ENCODE data around the gene RAB40B.

Gene RAB40B

GRCh38 chr17:82692268-82692667 lies 6.2 kb downstream of the RAB40B start:
- DNase-seq (ENCODE audit: low spot score) = no peak

GRCh38 chr17:82691714-82692113 lies 6.8 kb downstream of the RAB40B start:
- DNase-seq (ENCODE audit: low spot score) = no peak

GRCh38 chr17:82690786-82691489 lies 7.6 kb downstream of the RAB40B start:
- DNase-seq (ENCODE audit: low spot score) = no peak

- DNase-seq (ENCODE audit: low spot score) = no peak
These were observed 9.4 kb downstream of the RAB40B start for GRCh38 chr17:82689077-82689476.

- DNase-seq (ENCODE audit: low spot score) = no peak
These were observed 10.6 kb downstream of the RAB40B start for GRCh38 chr17:82687871-82688270.

GRCh38 chr17:82687375-82687861 lies 11.1 kb downstream of the RAB40B start:
- no peak for DNase-seq (ENCODE audit: low spot score)

GRCh38 chr17:82686366-82687324 lies 11.9 kb downstream of the RAB40B start:
- no peak for DNase-seq (ENCODE audit: low spot score)

- DNase-seq (ENCODE audit: low spot score) = no peak
These were observed 13.2 kb downstream of the RAB40B start for GRCh38 chr17:82685291-82685690.

GRCh38 chr17:82684228-82684841 lies 14.2 kb downstream of the RAB40B start:
- DNase-seq (ENCODE audit: low spot score) = no peak

GRCh38 chr17:82683534-82683933 lies 15.0 kb downstream of the RAB40B start:
- no peak for DNase-seq (ENCODE audit: low spot score)

GRCh38 chr17:82681547-82681946 lies 17.0 kb downstream of the RAB40B start:
- no peak for DNase-seq (ENCODE audit: low spot score)

- no peak for DNase-seq (ENCODE audit: low spot score)
These were observed 18.7 kb downstream of the RAB40B start for GRCh38 chr17:82679586-82680465.

- no peak for DNase-seq (ENCODE audit: low spot score)
These were observed 20.1 kb downstream of the RAB40B start for GRCh38 chr17:82678265-82678891.

GRCh38 chr17:82677353-82677925 lies 21.1 kb downstream of the RAB40B start:
- no peak for DNase-seq (ENCODE audit: low spot score)

- DNase-seq (ENCODE audit: low spot score) = no peak
These were observed 22.8 kb downstream of the RAB40B start for GRCh38 chr17:82675476-82676245.

- no peak for DNase-seq (ENCODE audit: low spot score)
These were observed 23.6 kb downstream of the RAB40B start for GRCh38 chr17:82674656-82675475.

- no peak for DNase-seq (ENCODE audit: low spot score)
These were observed 27.6 kb downstream of the RAB40B start for GRCh38 chr17:82670661-82671450.

GRCh38 chr17:82668631-82669099 lies 29.8 kb downstream of the RAB40B start:
- DNase-seq (ENCODE audit: low spot score) = peak; percentile 84

Measured in SK-N-DZ (cell line).